Stimulated activated CD8-positive, alpha-beta memory T cell treated with anti-CD3 and anti-CD28 coated beads, Interleukin-2, amount 100 ng/mL, for 48 hours (primary cell): Measurements from ENCODE around the gene PTER.

Source experiments
- DNase-seq, 2 donors: peaks; one replicate each; pipeline ENCODE4 v3.0.0-alpha.2; 2020; ENCODE audit warnings: low read depth in 2 of 2

The PTER gene

GRCh38 chr10:16470747-16471146 is 33.9 kb downstream of the PTER start:
- peak in 1 of 2 donors; percentile 10 for DNase-seq

DNA sequence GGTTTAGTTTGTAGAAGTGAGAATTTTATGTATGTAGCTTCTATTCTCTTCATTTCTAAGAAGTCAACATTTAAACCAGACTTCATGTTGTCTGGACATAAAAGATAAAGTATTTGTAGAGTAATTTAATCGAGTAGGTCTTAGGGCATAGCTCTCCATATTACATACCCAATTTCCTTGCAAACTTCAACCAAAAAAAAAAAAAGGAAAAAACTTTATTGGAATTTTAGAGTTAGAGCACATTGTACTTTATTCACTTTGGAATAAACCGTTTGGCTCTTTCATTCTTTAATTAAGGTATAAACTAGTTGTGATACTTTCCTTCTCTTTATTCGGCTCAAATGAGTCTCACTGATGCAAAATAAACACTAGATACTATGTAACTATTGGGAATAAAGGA is 36.0 kb downstream of the PTER start:
- DNase-seq, result no peak

DNA sequence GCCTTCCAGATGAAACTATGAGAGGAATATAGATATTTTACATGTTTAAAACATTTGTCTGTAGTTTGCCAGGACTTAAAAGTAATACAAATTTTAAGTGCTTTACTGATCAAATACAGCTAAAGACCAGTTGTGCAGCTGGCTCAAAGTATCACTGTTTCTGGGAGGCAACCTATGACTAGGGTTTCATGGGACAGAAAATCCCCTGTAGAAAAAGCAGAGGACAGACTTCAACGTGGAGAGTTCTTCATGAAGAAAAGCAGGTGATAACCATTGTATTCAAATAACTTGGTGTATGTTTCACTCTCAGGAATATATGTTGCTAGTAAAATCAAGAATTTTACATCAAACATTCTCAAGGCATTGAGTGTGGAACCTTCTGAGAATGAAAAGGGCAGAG is 40.9 kb downstream of the PTER start:
- no peak for DNase-seq

DNA sequence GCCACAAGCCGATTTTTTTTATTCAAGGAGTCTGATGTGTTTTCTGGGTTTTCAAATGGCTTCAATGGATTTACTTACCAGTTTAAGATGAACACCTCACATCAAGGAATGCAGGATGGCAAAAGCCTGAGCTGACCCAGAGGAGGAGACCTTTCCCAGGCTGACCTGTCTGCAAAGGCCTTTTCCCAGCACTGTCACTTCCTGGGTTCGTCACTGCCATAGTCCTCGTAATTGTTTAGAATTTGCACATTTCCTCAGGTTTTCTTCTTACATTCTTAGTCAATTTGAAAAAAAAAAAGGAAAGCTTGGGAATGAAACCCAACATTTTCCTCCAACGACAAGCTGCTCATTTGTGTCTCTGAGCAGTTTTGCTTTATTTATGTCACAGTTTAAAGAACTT is 42.0 kb downstream of the PTER start:
- no peak for DNase-seq

- DNase-seq, result no peak
These were observed 44.4 kb downstream of the PTER start for GRCh38 chr10:16481052-16481728.

- DNase-seq, result no peak
These were observed 46.6 kb downstream of the PTER start for GRCh38 chr10:16483241-16483917.

DNA sequence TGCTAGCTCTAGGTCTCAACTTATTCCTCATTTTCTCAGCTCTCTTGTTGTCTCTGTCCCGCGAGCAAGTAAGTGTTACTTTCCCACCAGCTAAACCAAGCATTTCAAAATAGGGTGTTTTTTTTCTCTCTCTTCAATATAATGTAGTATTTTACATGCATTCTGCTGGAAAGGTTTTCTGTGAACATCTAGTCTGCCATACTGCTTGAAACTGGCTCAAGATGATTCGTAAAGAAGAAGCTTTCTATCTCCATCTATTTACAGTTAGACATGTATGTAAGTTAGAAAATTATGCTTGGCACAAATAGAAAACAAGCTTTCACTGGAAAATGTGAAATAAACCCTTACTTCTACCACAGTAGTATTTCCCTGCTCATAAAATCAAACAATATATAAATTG is 53.7 kb downstream of the PTER start:
- no peak for DNase-seq

DNA sequence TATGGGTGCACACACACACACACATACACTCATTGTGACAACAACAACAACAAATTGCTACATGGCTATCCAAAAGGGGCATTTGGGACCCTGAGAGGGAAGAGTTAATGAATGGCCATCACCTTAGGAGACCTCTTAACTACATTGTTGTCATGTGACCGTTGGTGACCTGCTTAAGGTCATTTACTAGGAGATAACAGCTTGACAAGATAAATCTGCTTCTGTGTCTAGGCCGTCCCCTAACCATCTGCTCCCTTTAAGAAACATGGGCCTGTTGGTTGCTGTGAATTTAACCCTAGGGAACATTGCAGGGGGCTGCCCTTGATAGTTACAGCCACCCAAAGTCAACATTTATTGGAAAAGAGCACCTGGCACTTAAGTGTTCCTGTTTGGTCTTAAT is 55.1 kb downstream of the PTER start:
- DNase-seq, result no peak

DNA sequence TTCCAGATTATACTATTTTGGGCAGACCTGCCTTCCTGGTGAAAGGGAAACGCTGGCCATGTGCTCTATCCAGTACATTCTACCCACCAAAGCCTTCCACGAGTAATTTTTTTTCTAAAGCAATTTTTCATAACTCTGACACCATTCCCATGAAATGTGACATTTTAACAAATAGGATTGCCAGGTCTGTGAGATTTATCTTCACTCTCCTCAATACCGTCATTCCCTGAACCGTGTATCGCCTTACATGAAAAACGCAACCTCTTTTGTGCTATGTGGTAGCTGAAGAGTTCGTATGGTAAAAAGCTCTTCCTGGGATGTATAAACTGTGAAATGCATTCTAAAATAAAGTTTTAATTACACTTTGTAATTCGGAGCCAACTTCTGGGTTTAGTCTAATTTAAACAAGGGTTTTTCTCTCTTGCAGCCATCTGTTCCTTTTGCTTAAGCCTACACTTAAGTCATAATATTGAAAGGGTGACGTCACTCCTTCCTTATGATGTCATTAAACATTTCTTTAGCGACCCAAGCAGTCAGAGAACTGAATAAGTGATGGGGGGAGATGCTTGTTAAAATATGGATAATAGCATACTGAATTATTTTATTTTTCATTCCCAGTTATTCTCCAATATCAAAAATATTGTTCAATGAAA is 57.2 kb downstream of the PTER start:
- no peak for DNase-seq

DNA sequence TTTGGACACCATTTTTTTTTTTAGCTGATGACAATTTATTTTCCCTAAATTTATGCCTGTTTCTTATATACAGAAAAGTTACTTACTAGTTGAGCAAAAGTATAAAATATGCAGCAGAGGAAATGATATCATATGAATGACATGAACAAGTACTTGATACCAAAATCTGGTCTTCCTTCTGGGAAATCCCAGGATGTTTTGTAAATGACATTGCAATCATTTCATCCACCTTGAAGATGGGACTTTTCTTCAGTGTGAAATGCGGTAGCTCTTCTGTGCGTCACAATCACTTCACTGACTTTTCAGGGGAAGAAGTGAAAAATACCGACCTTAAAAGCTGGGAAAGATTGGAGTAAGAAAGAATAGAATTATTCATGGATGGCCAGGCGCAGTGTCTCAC is 61.1 kb downstream of the PTER start:
- DNase-seq, result no peak

GRCh38 chr10:16505161-16505560 is 68.4 kb downstream of the PTER start:
- no peak for DNase-seq

- DNase-seq, result no peak
These were observed 73.2 kb downstream of the PTER start for GRCh38 chr10:16509996-16510395.

DNA sequence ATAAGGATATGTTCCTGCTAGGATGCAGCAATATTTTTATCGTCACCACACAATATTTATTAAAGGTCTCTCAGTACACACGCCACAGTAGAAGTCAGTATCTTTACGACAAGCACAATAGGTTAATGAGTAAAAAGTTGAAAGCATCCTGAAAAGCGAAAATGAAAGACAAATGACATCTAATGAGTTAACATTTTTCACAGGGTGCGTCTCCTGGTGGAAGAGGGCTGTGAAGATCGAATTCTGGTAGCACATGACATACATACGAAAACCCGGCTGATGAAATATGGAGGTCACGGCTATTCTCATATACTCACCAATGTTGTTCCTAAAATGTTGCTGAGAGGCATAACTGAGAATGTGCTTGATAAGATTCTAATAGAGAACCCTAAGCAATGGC is 74.0 kb downstream of the PTER start:
- DNase-seq, result no peak

DNA sequence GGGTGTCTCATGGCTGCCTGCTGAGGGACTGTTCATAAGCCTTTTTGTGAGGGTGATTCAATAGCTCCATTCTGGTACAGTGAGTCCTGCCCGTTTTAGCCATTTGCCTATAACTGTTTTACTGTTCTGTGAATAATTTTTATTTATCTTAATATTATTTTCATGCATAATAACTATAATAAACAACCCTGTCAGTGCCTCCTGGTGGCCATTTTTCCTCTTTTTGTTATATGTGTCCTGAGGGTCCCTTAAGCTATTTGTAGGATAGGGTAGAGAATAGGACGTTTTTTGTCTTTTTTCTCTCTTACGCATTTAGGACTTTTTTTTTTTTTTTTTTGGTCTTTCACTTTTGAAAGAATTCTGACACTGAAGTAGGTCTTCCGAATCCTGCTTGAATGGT is 82.0 kb downstream of the PTER start:
- DNase-seq, result no peak

DNA sequence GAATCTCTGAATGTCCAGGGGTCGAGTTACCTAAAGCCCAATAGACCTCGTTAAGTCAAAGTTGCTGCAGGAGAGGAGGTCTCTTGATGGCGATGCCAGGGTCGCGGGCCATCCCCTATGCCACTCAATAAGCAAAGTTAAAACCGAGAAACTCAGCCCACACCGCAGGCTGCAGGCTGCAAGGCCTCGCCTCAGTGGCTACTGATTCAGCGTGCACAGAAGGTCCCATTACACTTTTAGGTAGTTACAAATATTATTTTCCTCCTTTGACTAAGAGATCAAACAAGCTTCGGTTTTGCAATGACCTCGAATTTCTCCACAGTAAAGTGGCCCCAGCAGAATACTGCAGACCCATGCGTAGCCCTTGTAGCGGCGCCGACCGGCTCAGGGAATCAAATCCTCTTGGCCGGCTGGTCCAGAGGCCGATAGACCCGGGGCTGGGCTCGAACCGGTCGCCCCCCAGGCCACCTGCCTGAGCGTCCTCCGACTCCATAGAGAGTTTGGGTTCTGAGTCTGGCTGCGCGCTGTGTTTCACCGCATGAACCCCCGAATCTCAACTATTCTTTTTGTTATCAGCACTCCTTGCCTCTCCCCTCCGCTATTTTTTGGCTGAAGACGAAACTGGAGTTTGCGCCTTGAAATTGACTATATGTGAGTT is 82.6 kb downstream of the PTER start:
- DNase-seq, result no peak

DNA sequence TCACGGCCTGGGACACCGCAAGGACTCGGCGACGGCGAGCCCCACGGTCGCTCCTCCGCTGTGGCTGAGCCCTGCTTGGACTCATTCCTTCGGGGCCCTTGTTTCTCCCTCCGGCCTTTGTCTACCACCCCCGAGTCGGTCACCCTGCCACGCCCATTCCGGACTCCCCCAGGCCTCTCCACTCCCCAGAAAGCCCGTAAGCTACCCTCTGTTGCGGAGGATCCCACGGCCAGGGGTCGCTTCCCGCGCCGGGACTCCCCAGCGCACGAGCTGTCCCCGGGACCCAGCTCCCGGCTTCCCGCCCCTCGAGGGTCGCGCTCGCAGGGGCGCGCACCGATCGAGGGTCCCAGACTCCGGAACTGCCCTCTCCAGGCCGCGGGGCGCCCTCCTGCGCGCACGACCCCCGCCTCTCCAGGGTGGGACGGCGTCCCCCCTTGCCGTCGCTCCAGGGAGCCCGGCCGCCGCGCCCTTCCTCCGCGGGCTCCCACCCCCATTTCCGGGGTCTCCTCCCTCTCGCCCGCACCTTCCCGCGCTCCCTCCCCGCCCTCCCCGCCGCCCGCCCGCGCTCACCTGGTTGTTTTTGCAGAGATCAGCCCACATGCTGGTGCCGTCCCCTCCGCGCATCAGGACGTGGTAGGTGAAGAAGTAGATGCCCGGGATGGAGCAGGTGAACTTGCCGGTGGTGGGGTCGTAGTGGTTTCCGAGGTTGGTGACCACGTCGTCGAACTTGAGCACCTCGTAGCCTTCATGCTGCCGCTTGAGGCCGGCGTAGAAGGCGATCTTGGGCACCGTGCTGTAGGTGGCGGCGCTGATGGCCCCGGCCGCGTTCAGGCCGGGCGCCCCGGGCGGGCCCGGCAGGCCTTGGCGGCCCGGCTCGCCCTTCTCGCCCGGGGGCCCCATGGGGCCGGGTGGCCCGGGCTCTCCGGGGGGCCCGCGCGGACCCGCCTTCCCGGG is 83.4 kb downstream of the PTER start:
- no peak for DNase-seq

DNA sequence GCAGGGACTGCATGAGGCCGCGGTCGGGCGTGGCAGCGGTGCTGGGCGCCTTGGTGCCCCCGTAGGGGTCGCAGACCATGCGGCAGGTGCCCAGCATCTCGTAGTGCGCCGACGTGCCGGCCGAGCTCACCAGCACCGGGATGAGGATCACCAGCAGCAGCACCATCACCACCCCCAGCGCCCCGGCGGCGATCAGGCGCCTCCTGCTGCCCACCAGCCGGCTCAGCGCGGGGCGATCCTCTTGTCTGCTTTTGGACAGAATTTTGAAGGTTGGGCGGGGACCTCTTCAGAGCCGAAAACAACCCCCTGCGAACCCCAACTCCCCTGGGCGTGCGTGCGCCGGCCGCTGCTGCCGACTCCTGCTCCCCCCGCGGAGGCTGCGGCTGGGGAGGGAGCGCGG is 84.1 kb downstream of the PTER start:
- DNase-seq, result peak; percentile 40 to 41

- peak in 1 of 2 donors; percentile 9 for DNase-seq
These were observed 84.7 kb downstream of the PTER start, which contains the start of gene C1QL3 for GRCh38 chr10:16521311-16522016. Gene C1QL3, minus strand, starts transcription at chr10:16521879. Its CDS starts 814 bp downstream, at chr10:16521065.

- DNase-seq, result no peak
These were observed 90.6 kb downstream of the PTER start for GRCh38 chr10:16527452-16527851.

- no peak for DNase-seq
These were observed 93.0 kb downstream of the PTER start for GRCh38 chr10:16529853-16530252.

DNA sequence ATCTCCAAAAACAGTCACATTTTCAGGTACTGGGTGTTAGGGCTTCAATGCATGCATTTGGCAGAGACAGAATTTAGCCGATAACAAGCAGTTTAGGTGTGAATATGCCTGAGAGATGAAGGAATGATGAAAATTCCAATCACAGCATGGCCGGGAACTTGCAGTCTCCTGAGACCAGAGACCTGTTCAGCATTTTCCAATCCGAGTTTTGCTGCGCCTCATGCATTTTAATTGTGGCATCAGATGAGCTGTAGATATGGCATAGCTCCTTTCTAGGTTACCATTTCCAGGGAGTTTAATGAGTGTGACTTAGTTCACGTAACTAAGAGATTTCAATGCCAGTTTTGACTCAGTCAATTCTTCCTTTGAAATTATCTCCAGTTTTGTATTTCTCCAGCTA is 99.3 kb downstream of the PTER start:
- no peak for DNase-seq
